ENCODE results near the gene LRP10. TPM values are rescaled to one million over a fixed set of nuclear protein-coding genes. Genes with fewer than 3 reads are reported as not detected.
"Not testable (repeated sequence)": the region's sequence is repeated elsewhere in the genome, so short reads cannot be mapped to it uniquely, and the experiment has no call there.

The LRP10 gene
- 10 to 100 TPM; 17.6 to 18.7 TPM for total RNA-seq

GRCh38 chr14:22871224-22872032 lies at the start of gene LRP10:
Gene LRP10, plus strand, starts transcription at chr14:22871740. Its CDS starts 564 bp downstream, at chr14:22872304.
- H3K36me3 Mint-ChIP-seq = peaks cover 6% of the 10 kb centered on the region

GRCh38 chr14:22822016-22822570 lies 49.4 kb upstream of the LRP10 start:
- Mint-ChIP-seq H3K4me1 (peaks cover 22% of the 10 kb centered on the region), H3K9me3 (no peaks in the 10 kb centered on the region), H3K36me3 (no peaks in the 10 kb centered on the region), H3K4me3 (peak overlapping the region; percentile 68), H3K27ac (no peak overlapping the region), H3K27me3 (peaks cover 26% of the 10 kb centered on the region)
- DNase-seq = no peak

More at GRCh38 chr14:22871224-22872032, at the start of gene LRP10:
- Mint-ChIP-seq H3K27ac (peak within 1 kb of the TSS; percentile 99), H3K4me3 (peak within 1 kb of the TSS; percentile 89), H3K9me3 (no peaks in the 10 kb centered on the region), H3K27me3 (no peaks in the 10 kb centered on the region), H3K4me1 (peaks cover 33% of the 10 kb centered on the region)
- peak; percentile 84 for DNase-seq

DNA sequence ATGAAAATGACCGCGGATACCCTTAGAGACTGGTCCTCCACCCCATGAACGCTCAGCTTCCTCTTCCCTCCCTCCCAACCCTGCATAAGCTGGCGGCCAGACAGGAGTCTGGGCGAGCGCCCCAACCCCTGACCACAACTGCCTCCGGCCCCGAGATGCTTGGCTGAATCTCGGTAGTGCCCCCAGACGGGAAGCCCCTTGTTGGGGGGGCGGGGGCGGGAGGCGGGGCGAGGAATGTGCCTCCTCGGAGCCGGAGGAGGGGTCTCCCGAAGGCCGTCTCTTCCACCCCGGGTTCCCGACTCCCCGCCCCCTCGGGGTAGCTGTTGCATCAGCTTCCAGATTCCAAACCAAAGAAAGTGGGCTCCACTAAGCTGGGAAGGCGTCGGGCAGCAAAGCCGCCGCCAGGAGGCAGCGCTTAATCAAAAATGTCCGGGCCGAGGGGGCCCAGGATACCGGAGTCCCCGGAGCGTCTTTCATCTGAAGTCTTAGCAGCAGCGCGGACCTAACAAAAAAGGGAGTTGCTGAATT lies 48.9 kb upstream of the LRP10 start:
- no peaks in the 10 kb centered on the region for H3K9me3 Mint-ChIP-seq
- H3K27me3 Mint-ChIP-seq = peaks cover 26% of the 10 kb centered on the region
- peak; percentile 72 for DNase-seq
- no peaks in the 10 kb centered on the region for H3K36me3 Mint-ChIP-seq
- no peak overlapping the region for H3K27ac Mint-ChIP-seq
- H3K4me3 Mint-ChIP-seq = peak overlapping the region; percentile 68
- peaks cover 22% of the 10 kb centered on the region for H3K4me1 Mint-ChIP-seq

DNA sequence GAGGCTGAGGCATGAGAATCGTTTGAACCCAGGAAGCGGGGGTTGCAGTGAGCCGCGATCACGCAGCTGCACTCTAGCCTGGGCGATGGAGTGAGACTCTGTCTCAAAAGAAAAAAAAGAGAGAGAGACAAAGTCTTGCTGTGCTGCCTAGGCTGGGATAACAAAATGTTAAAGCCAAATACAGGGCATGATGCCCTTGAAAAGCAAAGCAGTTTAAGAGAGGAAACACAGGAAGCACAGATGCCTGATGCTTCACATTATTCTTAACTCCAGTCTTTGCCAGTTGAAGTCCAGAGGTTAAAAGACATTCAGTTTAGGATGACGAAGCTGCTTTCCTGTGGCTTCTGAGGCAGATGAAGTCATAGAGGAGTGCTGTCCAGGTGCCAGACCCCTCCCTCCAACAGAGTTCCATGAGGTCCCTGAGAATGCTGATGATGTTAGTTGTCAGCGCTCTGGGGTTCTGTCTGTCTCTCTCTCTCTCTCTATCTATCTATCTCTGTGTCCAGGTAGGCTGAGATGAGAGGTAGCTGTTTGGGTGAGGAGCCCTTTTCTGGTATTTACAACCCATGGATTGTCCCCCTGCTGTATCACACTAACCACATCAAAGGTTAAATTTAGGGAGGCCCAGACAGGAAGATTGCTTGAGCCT lies 46.7 kb upstream of the LRP10 start:
- Mint-ChIP-seq H3K27ac (no peak overlapping the region), H3K4me3 (no peak overlapping the region), H3K9me3 (no peaks in the 10 kb centered on the region), H3K36me3 (peaks cover 5% of the 10 kb centered on the region), H3K27me3 (peaks cover 26% of the 10 kb centered on the region), H3K4me1 (peaks cover 24% of the 10 kb centered on the region)
- DNase-seq = no peak

GRCh38 chr14:22829076-22829660 lies 42.4 kb upstream of the LRP10 start:
- peaks cover 30% of the 10 kb centered on the region for H3K4me1 Mint-ChIP-seq
- peak overlapping the region; percentile 91 for H3K4me3 Mint-ChIP-seq
- peak overlapping the region; percentile 96 for H3K27ac Mint-ChIP-seq
- peaks cover 22% of the 10 kb centered on the region for H3K36me3 Mint-ChIP-seq
- H3K9me3 Mint-ChIP-seq, H3K27me3 Mint-ChIP-seq, DNase-seq: not testable (repeated sequence)

GRCh38 chr14:22829661-22830442 lies 41.7 kb upstream of the LRP10 start, which contains the start of gene MRPL52:
Gene MRPL52, plus strand, starts transcription at chr14:22829887. Its CDS starts 26 bp downstream, at chr14:22829913.
- DNase-seq = peak; percentile 83
- Mint-ChIP-seq H3K9me3 (no peaks in the 10 kb centered on the region), H3K27ac (peak within 1 kb of the TSS; percentile 96), H3K36me3 (peaks cover 22% of the 10 kb centered on the region), H3K4me1 (peaks cover 24% of the 10 kb centered on the region), H3K27me3 (no peaks in the 10 kb centered on the region), H3K4me3 (peak within 1 kb of the TSS; percentile 91)

GRCh38 chr14:22830443-22831010 lies 41.0 kb upstream of the LRP10 start:
- H3K27ac Mint-ChIP-seq = peak overlapping the region; percentile 96
- H3K4me1 Mint-ChIP-seq = peaks cover 21% of the 10 kb centered on the region
- peak overlapping the region; percentile 91 for H3K4me3 Mint-ChIP-seq
- DNase-seq = no peak
- peaks cover 24% of the 10 kb centered on the region for H3K36me3 Mint-ChIP-seq
- H3K9me3 Mint-ChIP-seq = no peaks in the 10 kb centered on the region
- no peaks in the 10 kb centered on the region for H3K27me3 Mint-ChIP-seq

GRCh38 chr14:22835505-22835904 lies 36.0 kb upstream of the LRP10 start:
- Mint-ChIP-seq H3K9me3 (no peaks in the 10 kb centered on the region), H3K27me3 (peaks cover 5% of the 10 kb centered on the region), H3K36me3 (peaks cover 23% of the 10 kb centered on the region), H3K4me3 (no peak overlapping the region), H3K4me1 (peaks cover 34% of the 10 kb centered on the region), H3K27ac (no peak overlapping the region)
- DNase-seq = no peak

DNA sequence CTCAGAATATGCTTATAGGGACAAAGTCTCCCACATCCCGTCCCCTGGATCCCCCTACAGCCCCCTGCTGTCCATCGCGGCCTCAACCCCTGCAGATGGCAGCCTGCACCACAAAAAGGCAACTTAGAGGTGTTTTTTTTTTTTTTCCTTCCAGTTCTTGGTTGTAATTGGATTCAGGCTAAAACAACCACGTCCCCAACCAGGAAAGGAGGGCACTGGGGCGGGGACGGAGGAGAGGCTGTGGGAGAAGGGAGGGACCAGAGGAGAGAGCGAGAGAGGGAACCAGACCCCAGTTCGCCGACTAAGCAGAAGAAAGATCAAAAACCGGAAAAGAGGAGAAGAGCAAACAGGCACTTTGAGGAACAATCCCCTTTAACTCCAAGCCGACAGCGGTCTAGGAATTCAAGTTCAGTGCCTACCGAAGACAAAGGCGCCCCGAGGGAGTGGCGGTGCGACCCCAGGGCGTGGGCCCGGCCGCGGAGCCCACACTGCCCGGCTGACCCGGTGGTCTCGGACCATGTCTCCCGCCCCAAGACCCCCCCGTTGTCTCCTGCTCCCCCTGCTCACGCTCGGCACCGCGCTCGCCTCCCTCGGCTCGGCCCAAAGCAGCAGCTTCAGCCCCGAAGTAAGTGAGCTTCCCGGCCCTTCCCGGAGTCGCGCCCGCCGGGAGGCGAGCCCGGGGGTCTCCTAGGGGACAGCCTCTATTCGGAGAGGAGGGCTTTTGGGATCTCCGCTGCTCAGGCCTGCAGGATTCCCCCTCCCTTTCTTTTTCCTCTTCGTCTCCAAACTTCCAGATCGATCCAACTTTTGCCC lies 35.0 kb upstream of the LRP10 start, which contains the start of gene MMP14:
TSS of gene MMP14 (plus strand) at position 285 of the 813 bp plus-strand sequence. CDS start at position 518, 233 bp downstream.
- Mint-ChIP-seq H3K27me3 (peaks cover 5% of the 10 kb centered on the region), H3K27ac (peak within 1 kb of the TSS; percentile 73), H3K9me3 (no peaks in the 10 kb centered on the region), H3K36me3 (peaks cover 17% of the 10 kb centered on the region), H3K4me1 (peaks cover 27% of the 10 kb centered on the region), H3K4me3 (peak within 1 kb of the TSS; percentile 80)
- no peak for DNase-seq

DNA sequence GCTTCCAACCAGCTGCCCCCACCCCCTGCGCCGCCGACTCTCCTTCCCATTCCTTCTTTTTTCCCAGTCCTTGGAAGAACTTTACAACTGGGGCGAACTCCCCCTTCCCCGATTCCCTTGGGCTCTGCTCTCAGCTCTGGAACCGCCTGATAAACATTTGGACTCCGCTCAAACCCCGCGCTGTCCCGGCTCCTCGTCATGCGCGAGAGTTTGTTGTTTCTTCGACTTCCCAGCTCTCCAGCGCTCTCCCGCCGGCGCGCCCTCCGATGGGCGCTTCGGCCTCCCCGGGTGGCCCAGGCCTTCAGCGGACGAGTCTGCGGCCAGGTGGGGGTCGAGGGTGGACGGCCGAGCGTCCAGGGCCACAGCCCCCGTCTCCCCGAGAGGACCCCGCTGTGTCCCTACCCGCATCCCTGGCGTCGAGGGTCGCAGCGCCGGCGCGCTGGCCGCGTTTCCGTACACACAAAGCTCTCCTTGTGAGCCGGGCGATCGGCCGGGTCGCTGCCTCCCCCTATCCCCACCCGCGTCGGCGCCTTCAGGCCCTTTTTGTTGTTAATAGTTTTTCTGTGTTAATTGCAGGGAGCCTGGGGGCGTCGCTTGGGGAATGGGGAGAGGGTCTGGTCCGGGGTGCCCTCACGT lies 34.3 kb upstream of the LRP10 start:
- Mint-ChIP-seq H3K36me3 (peaks cover 12% of the 10 kb centered on the region), H3K27ac (peak overlapping the region; percentile 73), H3K27me3 (peaks cover 5% of the 10 kb centered on the region), H3K9me3 (no peaks in the 10 kb centered on the region), H3K4me1 (peaks cover 23% of the 10 kb centered on the region), H3K4me3 (peak overlapping the region; percentile 80)
- peak; percentile 18 for DNase-seq

GRCh38 chr14:22837750-22838538 lies 33.6 kb upstream of the LRP10 start:
- Mint-ChIP-seq H3K9me3 (no peaks in the 10 kb centered on the region), H3K4me1 (peaks cover 23% of the 10 kb centered on the region), H3K4me3 (peak overlapping the region; percentile 18), H3K27me3 (peaks cover 5% of the 10 kb centered on the region), H3K27ac (no peak overlapping the region), H3K36me3 (peaks cover 8% of the 10 kb centered on the region)
- no peak for DNase-seq

- H3K4me1 Mint-ChIP-seq = peaks cover 23% of the 10 kb centered on the region
- DNase-seq = no peak
- H3K4me3 Mint-ChIP-seq = no peak overlapping the region
- peaks cover 5% of the 10 kb centered on the region for H3K27me3 Mint-ChIP-seq
- H3K9me3 Mint-ChIP-seq = no peaks in the 10 kb centered on the region
- peaks cover 8% of the 10 kb centered on the region for H3K36me3 Mint-ChIP-seq
- no peak overlapping the region for H3K27ac Mint-ChIP-seq
Observed at GRCh38 chr14:22838631-22839041, 32.9 kb upstream of the LRP10 start.
